ENCODE measurements around the gene TMEM19.

Gene TMEM19

GRCh38 chr12:71719647-71720370, 33.9 kb downstream of the TMEM19 start:
- no peak for ATAC-seq

GRCh38 chr12:71721783-71722505, 36.1 kb downstream of the TMEM19 start:
- no peak for ATAC-seq

GRCh38 chr12:71725011-71725410, 39.1 kb downstream of the TMEM19 start:
- no peak for ATAC-seq

- no peak for ATAC-seq
Observed at GRCh38 chr12:71726548-71726947, 40.7 kb downstream of the TMEM19 start.

GRCh38 chr12:71727958-71728357, 42.1 kb downstream of the TMEM19 start:
- no peak for ATAC-seq

- no peak for ATAC-seq
Observed at GRCh38 chr12:71730936-71731335, 45.1 kb downstream of the TMEM19 start.

- ATAC-seq: no peak
Observed at GRCh38 chr12:71731439-71732356, 45.8 kb downstream of the TMEM19 start.

GRCh38 chr12:71732357-71732712, 46.5 kb downstream of the TMEM19 start:
- no peak for ATAC-seq

GRCh38 chr12:71737197-71737596, 51.3 kb downstream of the TMEM19 start:
- no peak for ATAC-seq

- ATAC-seq: no peak
Observed at GRCh38 chr12:71742998-71743397, 57.1 kb downstream of the TMEM19 start.

GRCh38 chr12:71744522-71745300, 58.8 kb downstream of the TMEM19 start:
- no peak for ATAC-seq

- peak; percentile 53 to 73 for ATAC-seq
Observed at GRCh38 chr12:71746974-71747611, 61.2 kb downstream of the TMEM19 start.

GRCh38 chr12:71748081-71748850, 62.4 kb downstream of the TMEM19 start:
- no peak for ATAC-seq

- no peak for ATAC-seq
Observed at GRCh38 chr12:71749666-71750065, 63.8 kb downstream of the TMEM19 start.

- no peak for ATAC-seq
Observed at GRCh38 chr12:71752891-71753290, 67.0 kb downstream of the TMEM19 start.

Measured in activated CD4-positive, CD25-positive, alpha-beta regulatory T cell treated with anti-CD3 and anti-CD28 coated beads, Interleukin-2, amount 50 U/mL, for 24 hours (primary cell).